Raji (cell line): ENCODE data around the gene COL15A1.

Source experiments
- POLR2A ChIP-seq: IDR thresholded peaks from 2 replicates; pipeline ENCODE4 v1.6.1; 2011; ENCODE audit warnings: low read depth, low read length, control low read depth; ENCODE audit not compliant: insufficient read depth

Gene COL15A1

DNA sequence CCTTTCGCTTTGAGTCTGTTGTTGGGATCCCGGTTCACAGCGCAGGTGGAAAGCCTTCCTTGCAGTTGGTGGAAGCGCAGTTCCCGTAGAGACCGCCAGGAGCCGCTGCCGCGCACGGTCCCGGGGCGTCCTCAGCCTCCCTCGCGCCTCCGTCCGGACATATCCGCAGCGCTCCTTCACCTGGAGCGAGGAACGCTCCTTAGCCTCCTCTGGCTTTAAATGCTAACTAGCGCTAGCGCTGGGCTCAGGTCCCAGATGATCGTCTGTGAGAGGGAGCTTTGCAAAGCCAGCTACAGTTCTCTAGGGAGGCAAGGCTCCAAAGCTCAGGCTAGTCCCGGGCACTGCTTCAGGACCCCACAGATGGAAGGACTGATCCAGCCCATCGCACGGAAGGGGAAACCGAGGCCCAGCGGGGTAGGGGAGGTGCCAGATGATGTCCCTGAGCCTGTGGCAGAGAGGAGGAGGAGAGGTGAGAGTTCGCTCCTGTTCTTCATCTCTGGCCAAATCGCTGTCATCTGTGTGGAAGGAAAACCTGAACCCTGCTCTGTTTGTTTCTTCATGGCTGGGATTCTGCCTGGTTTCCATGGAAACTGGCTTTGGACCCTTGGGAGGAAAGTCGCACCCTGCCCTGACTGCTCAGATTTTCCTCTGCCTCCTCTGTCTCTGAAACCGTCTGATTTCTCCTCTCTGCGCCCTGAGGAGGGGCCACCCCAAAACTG lies 31.4 kb downstream of the COL15A1 start:
- TF ChIP-seq POLR2A, result no peak

DNA sequence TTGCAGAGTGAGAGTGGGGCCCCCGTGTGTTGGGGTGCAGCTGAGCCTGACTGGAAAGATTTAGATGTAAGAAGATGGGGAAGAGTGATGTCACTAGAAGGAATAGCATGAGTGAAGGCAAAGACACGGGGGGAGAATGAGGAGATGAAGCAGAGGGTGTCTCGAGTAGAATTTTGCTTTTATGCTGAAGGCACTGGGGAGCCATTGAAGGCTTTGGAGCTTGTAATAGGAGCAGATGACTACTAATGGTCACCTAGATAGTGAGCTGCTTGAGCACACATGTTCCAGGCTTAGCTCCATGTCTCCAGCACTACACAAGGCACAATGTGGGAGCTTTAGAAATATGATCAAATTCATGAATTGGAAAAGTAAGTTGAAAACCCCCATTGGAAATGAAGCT lies 32.1 kb downstream of the COL15A1 start:
- TF ChIP-seq POLR2A, result no peak

GRCh38 chr9:98977246-98977714 lies 33.6 kb downstream of the COL15A1 start:
- no peak for TF ChIP-seq POLR2A

DNA sequence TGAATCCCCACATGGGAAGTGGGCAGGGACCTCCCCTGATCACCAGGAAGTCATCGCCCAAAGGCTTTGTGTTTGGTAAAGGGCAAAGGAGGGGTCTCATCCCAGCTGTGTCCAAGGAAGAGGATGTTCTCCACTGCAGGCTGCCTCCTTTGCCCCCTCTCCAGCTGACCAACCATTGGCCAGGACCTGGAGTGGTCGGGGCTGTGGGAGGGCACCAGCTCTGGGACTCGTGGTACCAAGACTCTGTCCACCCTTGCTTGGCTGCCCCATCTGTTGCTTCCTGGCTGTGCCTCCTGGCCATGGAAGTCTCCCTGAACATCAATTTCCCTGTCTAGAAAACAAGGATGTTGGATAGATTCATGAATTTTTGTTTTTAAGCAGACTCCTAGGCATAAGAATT lies 34.1 kb downstream of the COL15A1 start:
- no peak for TF ChIP-seq POLR2A

- no peak for TF ChIP-seq POLR2A
Measured at GRCh38 chr9:98978231-98978681, 34.5 kb downstream of the COL15A1 start.

GRCh38 chr9:98980291-98980690 lies 36.6 kb downstream of the COL15A1 start:
- no peak for TF ChIP-seq POLR2A

GRCh38 chr9:98983295-98984268 lies 39.9 kb downstream of the COL15A1 start:
- no peak for TF ChIP-seq POLR2A

- no peak for TF ChIP-seq POLR2A
Measured at GRCh38 chr9:98985596-98985995, 41.9 kb downstream of the COL15A1 start.

GRCh38 chr9:98986866-98987651 lies 43.4 kb downstream of the COL15A1 start:
- no peak for TF ChIP-seq POLR2A

- no peak for TF ChIP-seq POLR2A
Measured at GRCh38 chr9:98989036-98990000, 45.6 kb downstream of the COL15A1 start.

DNA sequence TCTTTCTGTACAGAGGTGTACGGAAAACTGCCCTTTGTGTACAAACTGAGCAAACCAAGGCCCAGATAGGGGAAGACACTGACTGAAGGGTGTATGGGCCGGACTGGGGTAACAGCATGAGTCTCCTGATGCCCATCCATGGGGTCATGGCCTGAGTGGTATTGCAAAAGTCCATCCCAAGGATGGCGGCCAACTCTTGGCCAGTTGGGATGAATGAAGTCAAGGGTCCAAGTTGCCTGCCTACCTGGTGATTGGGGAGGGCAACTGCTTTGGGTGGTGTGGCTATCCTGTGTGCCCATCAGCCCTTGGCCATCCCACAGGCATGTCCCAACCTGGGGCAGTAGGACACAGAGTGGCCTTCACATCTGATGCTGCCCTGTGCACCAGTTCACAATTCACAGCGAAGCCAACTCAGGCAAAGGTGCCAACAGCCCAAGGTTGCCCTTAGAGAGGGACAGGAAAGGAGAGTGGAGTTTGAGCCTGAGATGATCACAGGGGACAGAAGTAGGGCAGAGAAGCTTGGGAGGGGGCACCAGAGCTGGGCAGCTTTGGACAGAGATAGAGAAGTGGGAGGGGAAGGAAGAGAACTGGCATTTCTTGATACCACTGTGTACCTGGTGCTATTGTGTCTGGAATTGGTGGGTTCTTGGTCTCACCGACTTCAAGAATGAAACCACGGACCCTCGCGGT lies 46.6 kb downstream of the COL15A1 start:
- no peak for TF ChIP-seq POLR2A

DNA sequence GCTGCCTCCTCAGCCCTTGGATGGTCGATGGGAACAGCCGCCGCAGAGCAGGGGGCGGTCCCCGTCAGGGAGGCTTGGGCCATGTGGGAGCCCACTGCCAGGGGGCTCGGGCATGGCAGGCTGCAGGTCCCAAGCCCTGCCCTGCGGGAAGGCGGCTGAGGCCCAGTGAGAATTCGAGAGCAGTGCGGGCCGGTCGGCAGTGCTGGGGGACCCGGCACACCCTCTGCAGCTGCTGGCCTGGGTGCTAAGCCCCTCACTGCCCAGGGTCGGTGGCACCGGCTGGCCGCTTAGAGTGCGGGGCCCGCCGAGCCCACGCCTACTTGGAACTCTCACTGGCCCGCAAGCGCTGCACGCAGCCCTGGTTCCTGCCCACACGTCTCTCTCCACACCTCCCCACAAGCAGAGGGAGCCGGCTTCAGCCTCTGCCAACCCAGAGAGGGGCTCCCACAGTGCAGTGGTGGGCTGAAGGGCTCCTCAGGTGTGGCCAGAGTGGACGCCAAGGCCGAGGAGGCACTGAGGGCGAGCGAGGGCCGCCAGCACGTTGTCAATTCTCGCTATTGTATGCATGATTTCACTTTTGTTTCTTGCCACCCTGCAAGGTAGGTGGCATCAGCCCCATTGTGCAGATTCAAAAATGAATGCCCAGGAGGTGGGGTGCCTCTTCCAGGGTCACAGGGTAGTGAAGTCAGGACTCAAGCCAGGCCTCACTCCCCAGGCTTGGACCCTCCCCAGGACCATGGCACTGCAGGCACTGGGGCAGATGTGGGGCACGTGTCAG lies 48.6 kb downstream of the COL15A1 start:
- TF ChIP-seq POLR2A, result no peak
